ENCODE data around the gene SMIM44.
"Not testable (repeated sequence)": the region's sequence is repeated elsewhere in the genome, so short reads cannot be mapped to it uniquely, and the experiment has no call there.

SMIM44 gene

GRCh38 chr19:3483226-3483628 is at the start of gene SMIM44:
Gene SMIM44 (minus strand): TSS chr19:3483441. CDS start chr19:3483403, 38 bp downstream.
- no peak for DNase-seq

- DNase-seq, result no peak
These were observed 49.8 kb upstream of the SMIM44 start for GRCh38 chr19:3533033-3533432.

- no peak for DNase-seq
These were observed 49.0 kb upstream of the SMIM44 start for GRCh38 chr19:3532154-3532786.

- DNase-seq, result no peak
These were observed 48.5 kb upstream of the SMIM44 start for GRCh38 chr19:3531716-3532115.

GRCh38 chr19:3530389-3530788 is 47.1 kb upstream of the SMIM44 start:
- no peak for DNase-seq

- DNase-seq, result not testable (repeated sequence)
These were observed 46.1 kb upstream of the SMIM44 start for GRCh38 chr19:3529299-3529698.

GRCh38 chr19:3528539-3529211 is 45.4 kb upstream of the SMIM44 start:
- no peak for DNase-seq

GRCh38 chr19:3528080-3528479 is 44.8 kb upstream of the SMIM44 start:
- no peak for DNase-seq

- no peak for DNase-seq
These were observed 44.1 kb upstream of the SMIM44 start for GRCh38 chr19:3527238-3527910.

- DNase-seq, result no peak
These were observed 43.4 kb upstream of the SMIM44 start for GRCh38 chr19:3526507-3527237.

- no peak for DNase-seq
These were observed 41.7 kb upstream of the SMIM44 start for GRCh38 chr19:3524904-3525451.

- DNase-seq, result no peak
These were observed 41.0 kb upstream of the SMIM44 start for GRCh38 chr19:3524078-3524842.

GRCh38 chr19:3523361-3524077 is 40.3 kb upstream of the SMIM44 start:
- no peak for DNase-seq

- no peak for DNase-seq
These were observed 39.5 kb upstream of the SMIM44 start for GRCh38 chr19:3522421-3523360.

- DNase-seq, result no peak
These were observed 37.8 kb upstream of the SMIM44 start for GRCh38 chr19:3521104-3521445.

GRCh38 chr19:3520166-3521103 is 37.2 kb upstream of the SMIM44 start:
- no peak for DNase-seq

- no peak for DNase-seq
These were observed 35.9 kb upstream of the SMIM44 start for GRCh38 chr19:3519126-3519525.

GRCh38 chr19:3518659-3519058 is 35.4 kb upstream of the SMIM44 start:
- DNase-seq, result no peak

- DNase-seq, result no peak
These were observed 35.0 kb upstream of the SMIM44 start for GRCh38 chr19:3518255-3518654.

All from SHP77 treated with DMSO at 0.1 percent for 48 hours (cell line).